ENCODE results near the gene ZNF532. TPM values are rescaled to one million over a fixed set of nuclear protein-coding genes. Genes with fewer than 3 reads are reported as not detected.

The ZNF532 gene
- total RNA-seq, 1 experiment from 2014 or later, result 258 TPM

DNA sequence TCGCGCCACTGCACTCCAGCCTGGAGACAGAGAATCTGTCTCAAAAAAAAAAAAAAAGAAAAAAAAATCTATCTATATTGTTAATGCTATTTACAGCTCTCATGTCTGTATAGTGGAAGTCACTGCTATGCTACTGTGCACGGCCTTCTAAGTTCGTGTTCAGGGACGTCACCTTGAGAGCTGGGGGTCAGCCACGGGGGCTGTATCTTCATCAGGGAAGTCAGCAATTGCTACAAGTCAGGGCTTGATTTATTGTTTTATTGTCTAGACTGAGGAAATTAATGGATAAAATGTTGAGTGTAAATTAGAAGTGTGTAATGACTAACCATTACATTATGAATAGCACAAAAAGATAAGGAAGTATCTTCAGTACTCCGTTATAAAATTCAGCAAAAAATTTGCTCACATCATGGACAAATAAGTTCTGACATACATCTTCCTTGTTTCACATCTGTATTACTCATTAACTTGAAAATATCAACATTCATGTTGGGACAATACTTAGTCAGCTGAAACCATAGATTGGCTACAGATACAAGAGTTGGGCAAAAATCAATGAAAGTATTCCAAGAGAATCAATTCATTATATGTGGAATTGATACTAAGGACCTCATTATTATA, 138.4 kb downstream of the ZNF532 start:
- Histone ChIP-seq H4K5ac (ENCODE audit: insufficient read length, low read depth, low read length) (no peak overlapping the region), H3K23me2 (ENCODE audit: insufficient read length, low read depth, low read length, poor library complexity, severe bottlenecking) (no peaks in the 10 kb centered on the region), H3K18ac (ENCODE audit: insufficient read length, low read depth, low read length) (no peak overlapping the region), H2BK20ac (ENCODE audit: low read depth, low read length, poor library complexity, severe bottlenecking) (no peak overlapping the region), H3K79me2 (ENCODE audit: insufficient read depth, low read length) (no peaks in the 10 kb centered on the region), H3K27me3 (ENCODE audit: insufficient read depth, low read length) (no peaks in the 10 kb centered on the region), H2AK5ac (ENCODE audit: insufficient read length, low read length) (no peak overlapping the region), H3K4me2 (ENCODE audit: insufficient read depth, insufficient read length, low read length) (no peak overlapping the region), H4K91ac (ENCODE audit: insufficient read length, low read depth, low read length) (no peak overlapping the region), H2AFZ (ENCODE audit: low read length) (no peak overlapping the region), H3K4me1 (ENCODE audit: insufficient read depth, low read length) (0 out of 2 replicates have a peak, but pooled peaks cover 2% of the 10 kb centered on the region), H2BK12ac (ENCODE audit: insufficient read length, low read depth, low read length) (no peak overlapping the region), H4K20me1 (ENCODE audit: control insufficient read depth, insufficient read depth, insufficient read length) (no peaks in the 10 kb centered on the region), H3K4ac (ENCODE audit: low read depth, low read length) (no peak overlapping the region), H4K8ac (replicated peaks; ENCODE audit: insufficient read length, low read depth, low read length) (no peak overlapping the region), H3K14ac (ENCODE audit: insufficient read depth, low read length) (no peak overlapping the region), H2BK5ac (ENCODE audit: insufficient read length, low read length) (no peak overlapping the region), H3K9ac (ENCODE audit: extremely low read depth, insufficient read length, low read length) (no peak overlapping the region), H3K9me3 (ENCODE audit: control insufficient read depth, low read depth, low read length) (no peaks in the 10 kb centered on the region), H2BK120ac (ENCODE audit: low read depth, low read length, poor library complexity, severe bottlenecking) (no peak overlapping the region), H3K56ac (ENCODE audit: insufficient read length, low read depth, low read length) (no peak overlapping the region), H3K27ac (ENCODE audit: insufficient read length, low read depth, low read length) (no peak overlapping the region), H3K23ac (ENCODE audit: insufficient read length, low read depth, low read length) (no peak overlapping the region), H3T11ph (ENCODE audit: low read length) (no peak overlapping the region), H3K79me1 (ENCODE audit: insufficient read depth, low read depth, low read length, poor library complexity, severe bottlenecking) (no peaks in the 10 kb centered on the region), H2BK15ac (ENCODE audit: low read depth, low read length) (no peak overlapping the region)
- TF ChIP-seq, protein P1, sequence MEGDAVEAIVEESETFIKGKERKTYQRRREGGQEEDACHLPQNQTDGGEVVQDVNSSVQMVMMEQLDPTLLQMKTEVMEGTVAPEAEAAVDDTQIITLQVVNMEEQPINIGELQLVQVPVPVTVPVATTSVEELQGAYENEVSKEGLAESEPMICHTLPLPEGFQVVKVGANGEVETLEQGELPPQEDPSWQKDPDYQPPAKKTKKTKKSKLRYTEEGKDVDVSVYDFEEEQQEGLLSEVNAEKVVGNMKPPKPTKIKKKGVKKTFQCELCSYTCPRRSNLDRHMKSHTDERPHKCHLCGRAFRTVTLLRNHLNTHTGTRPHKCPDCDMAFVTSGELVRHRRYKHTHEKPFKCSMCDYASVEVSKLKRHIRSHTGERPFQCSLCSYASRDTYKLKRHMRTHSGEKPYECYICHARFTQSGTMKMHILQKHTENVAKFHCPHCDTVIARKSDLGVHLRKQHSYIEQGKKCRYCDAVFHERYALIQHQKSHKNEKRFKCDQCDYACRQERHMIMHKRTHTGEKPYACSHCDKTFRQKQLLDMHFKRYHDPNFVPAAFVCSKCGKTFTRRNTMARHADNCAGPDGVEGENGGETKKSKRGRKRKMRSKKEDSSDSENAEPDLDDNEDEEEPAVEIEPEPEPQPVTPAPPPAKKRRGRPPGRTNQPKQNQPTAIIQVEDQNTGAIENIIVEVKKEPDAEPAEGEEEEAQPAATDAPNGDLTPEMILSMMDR (conservative IDR thresholded peaks at IDR 0.05), result no peak
- Mint-ChIP-seq H3K4me1 (peaks cover 30 to 34% of the 10 kb centered on the region in 2 experiments), H3K27me3 (ENCODE audit: low read depth) (no peaks in the 10 kb centered on the region), H3K4me3 (no peak overlapping the region), H3K27ac (no peak overlapping the region; a peak in 1 of 7 replicates), H3K36me3 (ENCODE audit: insufficient read depth in 1 of 3, low read depth in 3 of 3) (peaks cover 0 to 5% (median 4%) of the 10 kb centered on the region in 3 experiments; a peak in 2 of 7 replicates), H3K9me3 (peaks cover 4 to 8% of the 10 kb centered on the region in 2 experiments; a peak in 2 of 5 replicates)
- no peak for DNase-seq
- WGBS (ENCODE audit: extremely low coverage, insufficient read length, low lambda C conversion rate), result no CpG with 5 or more reads among the region's 7 CpGs

Data from H9 (cell line).